Activated CD8-positive, alpha-beta memory T cell treated with anti-CD3 and anti-CD28 coated beads, Interleukin-2, amount 50 U/mL, for 1 hour (primary cell): ENCODE measurements around the gene WDR90.

Experiments
- DNase-seq: peaks from one replicate; pipeline ENCODE4 v3.0.0-alpha.2; 2020; ENCODE audit errors: extremely low read depth

The WDR90 gene

GRCh38 chr16:676565-676902 lies 27.4 kb downstream of the WDR90 start:
- no peak for DNase-seq

GRCh38 chr16:676913-677312 lies 27.7 kb downstream of the WDR90 start:
- DNase-seq, result no peak

- DNase-seq, result no peak
These were observed 28.4 kb downstream of the WDR90 start for GRCh38 chr16:677316-678190.

- DNase-seq, result no peak
These were observed 29.2 kb downstream of the WDR90 start for GRCh38 chr16:678209-678857.

GRCh38 chr16:678858-679813 lies 30.0 kb downstream of the WDR90 start:
- DNase-seq, result no peak

- DNase-seq, result peak; percentile 65
These were observed 30.9 kb downstream of the WDR90 start, which contains the start of gene STUB1 for GRCh38 chr16:679814-680624. TSS of gene STUB1 (plus strand) at chr16:680410. CDS start at chr16:680526, 116 bp downstream.

GRCh38 chr16:680625-680945 lies 31.4 kb downstream of the WDR90 start:
- no peak for DNase-seq

- no peak for DNase-seq
These were observed 32.0 kb downstream of the WDR90 start for GRCh38 chr16:680967-681745.

GRCh38 chr16:681746-682427 lies 32.7 kb downstream of the WDR90 start:
- DNase-seq, result no peak

- no peak for DNase-seq
These were observed 33.6 kb downstream of the WDR90 start for GRCh38 chr16:682493-683395.

GRCh38 chr16:683396-684070 lies 34.4 kb downstream of the WDR90 start:
- DNase-seq, result no peak

GRCh38 chr16:684071-684794 lies 35.1 kb downstream of the WDR90 start, which contains the start of gene JMJD8:
TSS of gene JMJD8 (minus strand) at chr16:684334. CDS start at chr16:684319, 15 bp downstream.
- DNase-seq, result peak; percentile 90

- DNase-seq, result no peak
These were observed 36.0 kb downstream of the WDR90 start for GRCh38 chr16:684961-685696.

GRCh38 chr16:685967-686366 lies 36.8 kb downstream of the WDR90 start:
- DNase-seq, result no peak

- no peak for DNase-seq
These were observed 37.5 kb downstream of the WDR90 start for GRCh38 chr16:686459-687260.

GRCh38 chr16:687499-687898 lies 38.3 kb downstream of the WDR90 start:
- DNase-seq, result no peak
